ENCODE data around the gene HSFX4.
"Not testable (repeated sequence)": the region's sequence is repeated elsewhere in the genome, so short reads cannot be mapped to it uniquely, and the experiment has no call there.

The HSFX4 gene

DNA sequence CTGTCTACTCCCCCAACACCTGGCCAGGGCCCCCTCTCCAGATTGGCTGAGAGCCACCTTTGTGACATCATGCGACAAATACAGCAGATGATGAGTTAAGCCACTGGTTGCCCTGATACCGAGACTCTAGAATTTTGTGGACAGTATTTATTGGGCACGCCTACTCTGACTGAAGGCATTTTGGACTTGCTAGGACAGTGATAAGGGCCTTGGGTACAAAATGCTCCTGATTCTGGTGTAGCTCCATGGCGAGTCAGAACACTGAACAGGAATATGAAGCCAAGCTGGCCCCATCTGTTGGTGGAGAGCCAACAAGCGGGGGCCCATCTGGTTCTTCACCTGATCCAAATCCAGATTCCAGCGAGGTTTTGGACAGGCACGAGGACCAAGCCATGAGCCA, at the start of gene HSFX4:
HSFX4 (plus strand) TSS at position 174 of the 400 bp plus-strand sequence; CDS start at position 246, 72 bp downstream.
- DNase-seq, result not testable (repeated sequence)

DNA sequence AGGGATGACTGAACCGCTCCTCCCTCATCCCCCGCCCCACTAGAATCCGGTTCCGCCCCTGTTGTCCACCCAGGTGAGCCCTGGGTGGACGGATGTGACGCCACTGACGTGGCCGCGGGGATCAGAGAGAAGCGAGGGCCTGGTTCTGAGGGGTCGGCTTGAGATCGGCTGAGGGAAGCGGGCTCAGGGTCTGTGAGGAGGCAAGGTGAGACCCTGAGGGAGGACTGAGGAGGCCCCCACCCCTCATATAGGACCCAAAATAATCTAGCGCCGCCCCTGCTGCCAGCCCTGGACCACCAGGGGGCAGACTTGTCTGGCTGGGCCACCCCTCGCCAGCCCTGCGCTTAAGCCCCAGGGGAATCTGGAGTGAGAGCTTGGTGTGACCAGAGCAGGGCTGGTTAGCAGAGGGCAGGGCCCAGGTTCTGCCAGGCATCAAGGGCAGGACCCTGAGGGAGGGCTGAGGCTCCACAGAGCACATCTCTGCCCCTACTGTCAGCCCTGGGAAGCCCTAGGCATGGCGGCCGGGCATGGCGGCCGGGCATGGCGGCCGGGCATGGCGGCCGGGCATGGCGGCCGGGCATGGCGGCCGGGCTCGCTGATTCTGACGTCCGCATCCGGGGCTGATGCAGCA, 48.2 kb upstream of the HSFX4 start, which contains the start of gene MAGEA8:
MAGEA8 (plus strand) TSS at position 103 of the 631 bp plus-strand sequence. CDS start 3,090 bp downstream, outside the sequence.
- DNase-seq, result no peak

- not testable (repeated sequence) for DNase-seq
Observed at GRCh38 chrX:149890828-149891227, 38.5 kb upstream of the HSFX4 start.

DNA sequence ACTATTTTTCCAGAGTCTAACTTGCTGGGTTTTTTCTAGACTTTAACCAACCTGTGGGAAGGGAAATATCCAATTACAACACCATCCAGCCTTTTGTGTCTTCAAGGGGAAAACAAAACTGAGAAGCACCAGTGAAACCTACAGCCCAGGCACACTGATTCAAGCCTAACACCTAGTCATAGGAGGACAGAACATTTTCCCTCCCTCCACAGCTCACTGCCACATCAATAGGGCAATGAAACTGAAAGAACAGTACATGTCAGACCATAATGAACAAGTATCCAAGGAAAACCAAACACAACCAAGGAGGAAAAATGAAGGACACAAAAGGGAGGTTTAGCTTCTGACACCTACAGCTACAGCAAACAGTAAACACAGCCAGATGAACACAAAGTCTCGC, 30.8 kb upstream of the HSFX4 start:
- DNase-seq, result no peak

GRCh38 chrX:149903889-149904748, 25.3 kb upstream of the HSFX4 start:
- DNase-seq, result no peak

DNA sequence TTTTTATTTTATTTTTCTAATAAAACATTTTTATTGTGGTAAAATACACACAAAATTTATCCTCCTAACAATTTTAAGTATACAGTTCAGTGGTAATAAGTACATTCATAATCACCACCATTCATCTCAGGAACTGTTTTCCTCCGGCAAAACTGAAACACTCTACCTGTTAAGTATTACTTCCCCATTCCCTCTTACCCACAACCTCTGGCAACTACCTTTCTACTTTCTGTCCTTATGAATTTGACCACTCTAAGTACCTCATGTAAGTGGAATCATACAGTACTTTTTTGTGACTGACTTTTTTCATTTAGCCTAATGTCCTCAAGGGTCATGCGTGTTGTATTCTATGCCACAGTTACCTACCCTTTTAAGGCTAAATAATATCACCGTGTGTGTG, 21.1 kb upstream of the HSFX4 start:
- DNase-seq, result no peak

DNA sequence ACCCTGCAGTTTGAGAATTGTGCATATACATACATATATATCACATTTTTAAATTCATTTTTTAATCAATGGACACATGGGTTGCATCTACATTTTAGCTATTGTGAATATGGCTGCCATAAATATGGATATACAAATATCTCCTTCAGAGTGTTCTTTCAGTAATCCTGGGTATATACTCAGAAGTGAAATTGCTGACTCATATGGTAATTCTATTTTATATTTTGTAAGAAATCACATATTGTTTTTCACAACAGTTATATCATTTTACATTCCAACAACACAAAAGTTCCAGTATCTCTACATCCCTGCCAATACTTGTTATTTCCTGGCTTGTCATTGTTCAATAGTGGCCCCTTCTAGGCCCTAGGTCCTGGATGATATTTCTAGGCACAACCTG, 20.6 kb upstream of the HSFX4 start:
- no peak for DNase-seq

- no peak for DNase-seq
Observed at GRCh38 chrX:149909324-149910177, 19.8 kb upstream of the HSFX4 start.

DNA sequence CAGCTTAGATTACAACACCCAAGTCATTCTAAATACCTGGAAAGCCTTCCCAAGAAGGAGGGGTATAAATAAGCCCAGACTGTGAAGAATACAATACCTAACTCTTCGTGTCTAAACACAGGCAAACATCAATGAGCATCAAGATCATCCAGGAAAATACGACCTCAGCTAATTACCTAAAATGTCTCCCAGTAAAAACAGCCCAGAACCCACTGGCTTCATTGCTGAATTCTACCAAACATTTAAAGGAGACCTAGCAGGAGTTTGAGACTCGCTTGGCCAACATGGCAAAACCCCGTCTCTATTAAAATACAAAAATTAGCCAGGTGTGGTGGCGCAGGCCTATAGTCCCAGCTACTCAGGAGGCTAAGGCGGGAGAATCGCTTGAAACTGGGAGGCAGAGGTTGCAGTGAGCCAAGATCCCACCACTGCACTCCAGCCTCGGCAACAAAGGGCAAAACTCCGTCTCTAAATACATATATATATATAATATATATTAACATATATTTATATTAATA, 19.1 kb upstream of the HSFX4 start:
- no peak for DNase-seq

DNA sequence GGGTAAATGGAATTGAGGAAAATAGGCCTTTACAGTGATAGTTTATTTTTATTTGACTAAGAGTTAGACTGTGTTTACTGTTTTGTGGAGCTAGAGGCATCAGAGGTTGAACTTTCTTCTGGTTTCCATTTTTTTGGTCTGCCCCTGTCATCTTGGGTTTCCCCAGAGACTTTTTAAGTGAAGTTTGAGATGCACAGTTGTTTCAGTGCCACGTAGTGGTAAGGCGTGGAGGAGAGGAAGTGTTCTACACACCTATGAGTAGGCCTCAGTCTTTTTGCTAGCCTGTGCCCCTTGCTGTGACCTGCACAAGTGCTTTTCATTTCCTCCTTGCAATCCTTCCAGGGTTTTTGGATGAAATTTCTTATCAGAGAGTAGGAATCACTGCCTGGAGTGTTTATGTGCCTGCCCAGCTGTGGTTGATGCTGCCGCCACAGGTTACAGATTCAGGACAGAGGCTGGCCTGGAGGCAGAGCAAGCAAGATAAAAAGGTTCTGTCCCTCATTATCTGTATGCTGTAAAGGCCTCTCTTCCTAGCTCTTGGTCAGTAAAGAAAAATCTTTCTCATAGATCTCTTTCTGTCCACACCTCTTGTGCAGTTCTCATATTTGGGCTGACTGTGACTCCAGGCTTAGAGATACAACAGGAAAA, 12.5 kb upstream of the HSFX4 start:
- no peak for DNase-seq

- DNase-seq, result not testable (repeated sequence)
Observed at GRCh38 chrX:149923836-149924235, 5.5 kb upstream of the HSFX4 start.

DNA sequence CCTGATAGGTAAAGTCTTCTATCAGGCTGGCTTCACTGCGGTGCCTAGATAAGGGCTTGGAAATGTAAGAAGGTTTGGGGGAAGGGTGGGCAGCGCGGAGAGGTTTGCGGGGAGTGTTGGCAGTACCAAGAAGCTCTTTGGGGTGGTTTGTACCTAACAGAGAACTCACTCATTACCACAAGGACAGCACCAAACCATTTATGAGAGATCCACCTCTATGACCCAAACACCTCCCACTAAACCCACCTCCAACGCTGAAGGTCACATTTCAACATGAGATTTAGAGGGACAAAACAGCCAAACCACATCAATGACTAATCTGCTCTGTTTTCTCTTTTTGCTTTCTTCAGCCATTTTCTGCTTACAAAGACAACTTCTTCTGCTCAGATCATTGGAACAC, 4.9 kb upstream of the HSFX4 start:
- DNase-seq, result not testable (repeated sequence)

GRCh38 chrX:149927245-149927963, 2.0 kb upstream of the HSFX4 start:
- not testable (repeated sequence) for DNase-seq

GRCh38 chrX:149927964-149928258, 1.5 kb upstream of the HSFX4 start:
- DNase-seq, result not testable (repeated sequence)

GRCh38 chrX:149928635-149929034, 738 bp upstream of the HSFX4 start:
- not testable (repeated sequence) for DNase-seq

GRCh38 chrX:149931355-149931754, 2.0 kb downstream of the HSFX4 start:
- not testable (repeated sequence) for DNase-seq

DNA sequence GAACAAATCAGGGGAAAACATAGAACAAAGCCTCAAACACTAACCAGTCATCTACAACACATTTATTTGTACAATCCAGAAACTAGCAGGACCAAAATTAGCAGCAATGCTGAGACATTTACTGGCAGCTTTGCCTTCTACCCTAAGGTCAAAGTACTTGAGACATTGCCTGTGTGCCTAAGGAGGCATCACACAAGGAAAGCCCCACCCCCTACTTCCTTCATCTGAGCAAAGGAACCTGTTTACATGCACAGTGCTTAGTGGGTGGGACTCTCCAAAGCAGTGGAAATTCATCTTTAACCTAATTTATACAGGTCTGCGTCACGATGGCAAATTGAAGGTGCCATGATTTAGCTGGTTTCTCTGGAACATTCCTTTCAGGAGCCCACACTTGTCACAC, 2.8 kb downstream of the HSFX4 start:
- not testable (repeated sequence) for DNase-seq

GRCh38 chrX:149932970-149933369, 3.6 kb downstream of the HSFX4 start:
- not testable (repeated sequence) for DNase-seq

GRCh38 chrX:149933547-149933946, 4.2 kb downstream of the HSFX4 start:
- not testable (repeated sequence) for DNase-seq

GRCh38 chrX:149937328-149937727, 8.0 kb downstream of the HSFX4 start:
- DNase-seq, result not testable (repeated sequence)

GRCh38 chrX:149937871-149938426, 8.6 kb downstream of the HSFX4 start:
- no peak for DNase-seq

All from SIG-M5 (cell line).